Measurements from ENCODE around the gene SUDS3. TPM values are rescaled to one million over a fixed set of nuclear protein-coding genes. Genes with fewer than 3 reads are reported as not detected.
"Not testable (repeated sequence)": the region's sequence is repeated elsewhere in the genome, so short reads cannot be mapped to it uniquely, and the experiment has no call there.

Gene SUDS3
- total RNA-seq, 2 experiments from 2014 or later, result 17.5 to 22.0 TPM

DNA sequence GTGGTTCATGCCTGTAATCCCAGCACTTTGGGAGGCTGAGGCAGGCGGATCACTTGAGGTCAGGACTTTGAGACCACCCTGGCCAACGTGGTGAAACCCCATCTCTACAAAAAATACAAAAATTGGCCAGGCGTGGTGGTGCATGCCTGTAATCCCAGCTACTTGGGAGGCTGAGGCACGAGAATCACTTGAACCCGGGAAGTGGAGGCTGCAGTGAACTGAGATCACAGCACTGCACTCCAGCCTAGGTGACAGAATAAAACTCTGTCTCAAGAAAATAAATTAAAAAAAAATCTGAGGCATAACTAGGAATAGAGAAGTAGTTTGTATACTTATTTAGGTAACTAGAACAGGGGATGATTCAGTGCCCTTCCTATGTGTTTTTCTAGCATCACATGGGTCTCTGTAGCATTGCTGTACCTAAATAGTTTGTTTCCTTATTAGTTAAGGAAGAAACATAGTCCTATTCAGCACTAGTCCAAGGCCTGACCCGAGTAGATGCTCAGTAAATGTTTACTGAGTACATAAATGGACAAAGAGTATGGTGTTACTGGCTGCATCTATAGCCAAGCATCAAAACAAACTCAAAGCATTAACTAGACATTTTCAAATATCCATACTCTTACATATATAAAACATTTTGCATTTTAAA is 25.3 kb upstream of the SUDS3 start:
- no peaks in the 10 kb centered on the region for H3K27me3 ChIP-seq (ENCODE audit: control insufficient read depth in 1 of 2, insufficient read depth in 2 of 2, low read length in 2 of 2)

DNA sequence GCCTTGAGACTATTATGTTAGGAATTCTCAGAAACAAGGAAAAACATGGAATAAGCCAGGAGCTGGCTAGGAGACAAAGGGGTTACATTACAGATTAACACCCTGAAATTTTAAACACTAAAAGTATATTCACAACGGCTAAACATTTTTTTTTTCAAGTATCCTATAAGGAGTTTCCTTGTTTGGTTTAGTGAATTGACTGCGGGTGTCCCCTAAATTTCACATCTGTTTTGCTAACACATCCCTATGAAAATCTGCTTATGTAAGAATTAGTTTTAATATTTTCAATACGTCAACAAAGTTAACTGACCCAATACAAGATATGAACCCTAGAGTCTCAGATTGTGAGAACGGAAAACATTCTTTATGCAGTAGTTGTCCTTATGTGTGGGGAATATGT is 22.6 kb upstream of the SUDS3 start:
- Histone ChIP-seq H3K9me3 (ENCODE audit: control insufficient read depth in 1 of 2, insufficient read depth in 1 of 2, low read length in 2 of 2) (no peaks in the 10 kb centered on the region), H3K4me3 (ENCODE audit: low read length) (no peak overlapping the region), H3K36me3 (ENCODE audit: insufficient read depth, low read length) (peaks cover 8% of the 10 kb centered on the region), H3K27ac (ENCODE audit: low read depth in 1 of 2, low read length in 2 of 2) (no peak overlapping the region), H3K27me3 (ENCODE audit: control insufficient read depth in 1 of 2, insufficient read depth in 2 of 2, low read length in 2 of 2) (no peaks in the 10 kb centered on the region), H3K4me1 (ENCODE audit: insufficient read depth, low read length) (peaks cover 8% of the 10 kb centered on the region)
- intact Hi-C loops (cut with DNase I, micrococcal nuclease), result no loop called here
- DNase-seq (no peak), ATAC-seq (ENCODE audit: poor library complexity) (no peak)
- Mint-ChIP-seq H3K27me3 (no peaks in the 10 kb centered on the region), H3K4me1 (ENCODE audit: low read depth) (peaks cover 57% of the 10 kb centered on the region), H3K4me3 (no peak overlapping the region), H3K9me3 (peaks cover 2% of the 10 kb centered on the region), H3K36me3 (ENCODE audit: low read depth) (peaks cover 16% of the 10 kb centered on the region), H3K27ac (no peak overlapping the region)
- ChIA-PET CTCF (interaction anchor here (0.6 kb wide), 1 partner anchor 310 kb away, joined by 3 read pairs; no protein-coding TSS in a partner anchor), POLR2A (no interaction called here)
- TF ChIP-seq, protein P1, sequence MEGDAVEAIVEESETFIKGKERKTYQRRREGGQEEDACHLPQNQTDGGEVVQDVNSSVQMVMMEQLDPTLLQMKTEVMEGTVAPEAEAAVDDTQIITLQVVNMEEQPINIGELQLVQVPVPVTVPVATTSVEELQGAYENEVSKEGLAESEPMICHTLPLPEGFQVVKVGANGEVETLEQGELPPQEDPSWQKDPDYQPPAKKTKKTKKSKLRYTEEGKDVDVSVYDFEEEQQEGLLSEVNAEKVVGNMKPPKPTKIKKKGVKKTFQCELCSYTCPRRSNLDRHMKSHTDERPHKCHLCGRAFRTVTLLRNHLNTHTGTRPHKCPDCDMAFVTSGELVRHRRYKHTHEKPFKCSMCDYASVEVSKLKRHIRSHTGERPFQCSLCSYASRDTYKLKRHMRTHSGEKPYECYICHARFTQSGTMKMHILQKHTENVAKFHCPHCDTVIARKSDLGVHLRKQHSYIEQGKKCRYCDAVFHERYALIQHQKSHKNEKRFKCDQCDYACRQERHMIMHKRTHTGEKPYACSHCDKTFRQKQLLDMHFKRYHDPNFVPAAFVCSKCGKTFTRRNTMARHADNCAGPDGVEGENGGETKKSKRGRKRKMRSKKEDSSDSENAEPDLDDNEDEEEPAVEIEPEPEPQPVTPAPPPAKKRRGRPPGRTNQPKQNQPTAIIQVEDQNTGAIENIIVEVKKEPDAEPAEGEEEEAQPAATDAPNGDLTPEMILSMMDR (IDR thresholded peaks at IDR 0.05), result no peak

More for the DNA sequence above, 25.3 kb upstream of the SUDS3 start:
- DNase-seq (no peak), ATAC-seq (ENCODE audit: poor library complexity) (no peak)
- H3K9me3 ChIP-seq (ENCODE audit: control insufficient read depth in 1 of 2, insufficient read depth in 1 of 2, low read length in 2 of 2), result no peaks in the 10 kb centered on the region
- ChIA-PET CTCF (interaction anchor here (1.5 kb wide), 1 partner anchor 25 kb away, joined by 4 read pairs; the partner anchor contains the start of gene SUDS3), POLR2A (no interaction called here)
- no peak overlapping the region for H3K27ac ChIP-seq (ENCODE audit: low read depth in 1 of 2, low read length in 2 of 2)
- peaks cover 61% of the 10 kb centered on the region for H3K4me1 Mint-ChIP-seq (ENCODE audit: low read depth)
- peaks cover 8% of the 10 kb centered on the region for H3K36me3 ChIP-seq (ENCODE audit: insufficient read depth, low read length)
- TF ChIP-seq, protein P1 (IDR thresholded peaks at IDR 0.05), result no peak
- H3K27ac Mint-ChIP-seq, result no peak overlapping the region
- H3K27me3 Mint-ChIP-seq, result no peaks in the 10 kb centered on the region
- H3K4me3 ChIP-seq (ENCODE audit: low read length), result no peak overlapping the region
- H3K4me3 Mint-ChIP-seq, result no peak overlapping the region
- H3K36me3 Mint-ChIP-seq (ENCODE audit: low read depth), result peaks cover 28% of the 10 kb centered on the region
- H3K9me3 Mint-ChIP-seq, result peaks cover 2% of the 10 kb centered on the region
- intact Hi-C loops (cut with DNase I, micrococcal nuclease), result no loop called here
- peaks cover 6% of the 10 kb centered on the region for H3K4me1 ChIP-seq (ENCODE audit: insufficient read depth, low read length)

DNA sequence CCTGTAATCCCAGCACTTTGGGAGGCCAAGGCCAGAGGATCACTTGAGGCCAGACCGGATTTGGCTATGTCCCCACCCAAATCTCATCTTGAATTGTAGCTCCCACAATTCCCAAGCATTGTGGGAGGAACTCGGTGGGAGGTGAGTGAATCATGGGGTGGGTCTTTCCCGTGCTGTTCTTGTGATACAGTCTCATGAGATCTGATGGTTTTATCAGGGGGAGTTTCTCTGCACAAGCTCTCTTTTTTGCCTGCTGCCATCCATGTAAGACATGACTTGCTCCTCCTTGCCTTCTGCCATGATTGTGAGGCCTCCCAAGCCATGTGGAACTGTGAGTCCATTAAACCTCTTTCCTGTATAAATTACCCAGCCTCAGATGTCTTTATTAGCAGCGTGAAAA is 21.9 kb upstream of the SUDS3 start:
- CTCF ChIA-PET, result interaction anchor here (0.6 to 2.5 kb wide), 2 partner anchors 21 to 311 kb away, joined by 3 to 10 read pairs; partner anchors contain the start of gene SUDS3
- H3K4me3 Mint-ChIP-seq; H3K27ac Mint-ChIP-seq; H3K9me3 ChIP-seq (ENCODE audit: control insufficient read depth in 1 of 2, insufficient read depth in 1 of 2, low read length in 2 of 2); H3K27ac ChIP-seq (ENCODE audit: low read depth in 1 of 2, low read length in 2 of 2); ATAC-seq (ENCODE audit: poor library complexity); H3K4me3 ChIP-seq (ENCODE audit: low read length); H3K27me3 Mint-ChIP-seq; POLR2A ChIA-PET; DNase-seq; H3K4me1 ChIP-seq (ENCODE audit: insufficient read depth, low read length); H3K9me3 Mint-ChIP-seq; H3K27me3 ChIP-seq (ENCODE audit: control insufficient read depth in 1 of 2, insufficient read depth in 2 of 2, low read length in 2 of 2); H3K36me3 ChIP-seq (ENCODE audit: insufficient read depth, low read length); intact Hi-C loops (cut with DNase I, micrococcal nuclease): not testable (repeated sequence)
- peaks cover 20% of the 10 kb centered on the region for H3K36me3 Mint-ChIP-seq (ENCODE audit: low read depth)
- H3K4me1 Mint-ChIP-seq (ENCODE audit: low read depth), result peaks cover 65% of the 10 kb centered on the region
